NCI-H2196 (cell line): ENCODE measurements around the gene BAIAP2L1.

Source experiments
- DNase-seq: peaks from one replicate; lab custom pipeline; 2025; ENCODE audit not compliant: unreplicated experiment; lab: John Stamatoyannopoulos, UW

The BAIAP2L1 gene

DNA sequence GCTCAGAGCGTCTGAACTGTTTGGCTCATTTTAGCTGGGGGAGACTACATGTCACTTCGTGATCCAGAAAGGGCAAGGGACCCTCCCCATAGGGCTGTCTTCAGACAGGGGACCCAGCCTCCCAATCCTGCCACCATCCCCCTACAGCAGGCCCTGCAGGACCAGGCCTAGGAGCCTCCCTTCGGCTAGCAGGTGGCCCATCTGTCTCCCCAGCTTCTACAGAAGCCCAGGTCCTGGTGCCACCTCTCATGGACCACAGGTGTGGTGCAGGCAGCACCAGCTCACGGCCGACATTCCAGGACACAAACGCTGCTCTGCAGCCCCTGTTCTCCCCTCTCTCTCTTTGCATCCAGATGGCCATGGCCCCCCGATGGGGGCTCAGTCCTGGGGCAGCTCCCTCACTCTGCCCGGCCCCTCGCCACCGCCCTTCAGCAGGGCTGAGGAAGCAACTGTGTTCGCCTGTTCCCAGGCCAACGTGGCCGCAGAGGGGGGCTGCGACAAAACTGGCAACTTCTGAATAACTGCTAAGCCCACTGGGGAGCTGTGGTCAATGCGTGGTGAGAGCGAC, 159.1 kb downstream of the BAIAP2L1 start:
- no peak for DNase-seq
